Measurements from ENCODE around the gene ACO2. TPM values are rescaled to one million over a fixed set of nuclear protein-coding genes. Genes with fewer than 3 reads are reported as not detected.

ACO2 gene
- total and polyA plus RNA-seq, 2 of the 13 experiments (the other 11 are each of a cell fraction or from before 2014, with no cell fraction given): 19.2 to 45.6 TPM

DNA sequence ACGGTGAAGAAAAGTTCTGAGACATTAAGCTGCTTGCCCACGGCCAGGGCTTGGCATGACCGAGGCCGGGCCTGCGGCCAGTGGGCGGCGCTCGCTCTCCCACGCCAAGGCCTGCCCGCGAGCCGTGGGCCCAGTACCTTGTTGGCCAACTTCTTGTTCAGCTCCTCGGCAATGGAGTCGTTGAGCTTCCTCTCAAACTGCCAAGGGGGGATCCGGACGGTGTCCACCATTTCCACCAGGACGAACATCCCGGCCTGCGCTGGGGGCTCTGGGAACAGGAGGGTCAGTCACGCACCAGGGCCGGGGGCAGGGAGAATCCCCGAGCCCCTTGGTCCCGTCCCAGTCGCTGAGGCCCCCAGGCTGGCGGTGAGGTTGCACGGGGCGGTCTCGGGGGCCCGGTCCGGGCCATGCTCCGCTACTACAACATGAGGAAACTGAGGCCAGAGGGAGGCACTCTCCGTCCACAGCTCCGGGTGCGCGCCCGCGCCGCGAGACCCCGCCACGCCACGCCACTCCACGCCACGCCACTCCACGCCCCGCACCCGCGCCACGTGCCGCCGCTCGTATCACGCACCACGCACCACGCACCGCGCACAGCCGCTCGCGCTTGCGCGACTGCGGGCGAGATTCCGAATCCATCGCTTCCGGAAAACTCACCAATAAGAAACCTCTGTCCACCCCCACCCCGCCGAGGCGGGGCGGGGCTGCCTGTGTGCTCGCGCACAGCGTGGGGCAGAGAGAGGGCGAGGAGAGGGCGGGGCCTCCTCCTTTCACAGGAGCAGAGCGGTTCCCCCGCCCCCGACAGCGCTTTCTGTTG lies 75.1 kb downstream of the ACO2 start, which contains the start of gene POLR3H (continued):
- TF ChIP-seq YEATS2 (CRISPR knock-in tag; IDR thresholded peaks at IDR 0.05; ENCODE audit: borderline replicate concordance) (no peak), ONECUT2 (CRISPR knock-in tag; IDR thresholded peaks at IDR 0.05) (no peak), ZFP41 (CRISPR knock-in tag; IDR thresholded peaks at IDR 0.05; ENCODE audit: borderline replicate concordance) (no peak), ZSCAN29 (CRISPR knock-in tag; conservative IDR thresholded peaks at IDR 0.05) (no peak), ZNF614 (CRISPR knock-in tag; IDR thresholded peaks at IDR 0.05; ENCODE audit: borderline replicate concordance) (no peak), ZNF552 (CRISPR knock-in tag; IDR thresholded peaks at IDR 0.05; ENCODE audit: borderline replicate concordance) (no peak), ZNF879 (CRISPR knock-in tag; IDR thresholded peaks at IDR 0.05) (no peak), FLYWCH1 (CRISPR knock-in tag; IDR thresholded peaks at IDR 0.05) (no peak), ZNF878 (CRISPR knock-in tag; IDR thresholded peaks at IDR 0.05) (no peak), ARNT (IDR thresholded peaks at IDR 0.05) (no peak), DMAP1 (CRISPR knock-in tag; IDR thresholded peaks at IDR 0.05) (no peak; the same call in 1 of the 2 replicates)
- TF ChIP-seq, protein P1, sequence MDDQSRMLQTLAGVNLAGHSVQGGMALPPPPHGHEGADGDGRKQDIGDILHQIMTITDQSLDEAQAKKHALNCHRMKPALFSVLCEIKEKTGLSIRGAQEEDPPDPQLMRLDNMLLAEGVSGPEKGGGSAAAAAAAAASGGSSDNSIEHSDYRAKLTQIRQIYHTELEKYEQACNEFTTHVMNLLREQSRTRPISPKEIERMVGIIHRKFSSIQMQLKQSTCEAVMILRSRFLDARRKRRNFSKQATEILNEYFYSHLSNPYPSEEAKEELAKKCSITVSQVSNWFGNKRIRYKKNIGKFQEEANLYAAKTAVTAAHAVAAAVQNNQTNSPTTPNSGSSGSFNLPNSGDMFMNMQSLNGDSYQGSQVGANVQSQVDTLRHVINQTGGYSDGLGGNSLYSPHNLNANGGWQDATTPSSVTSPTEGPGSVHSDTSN (CRISPR knock-in tag; IDR thresholded peaks at IDR 0.05; ENCODE audit: borderline replicate concordance): no peak
- TF ChIP-seq, protein P2, sequence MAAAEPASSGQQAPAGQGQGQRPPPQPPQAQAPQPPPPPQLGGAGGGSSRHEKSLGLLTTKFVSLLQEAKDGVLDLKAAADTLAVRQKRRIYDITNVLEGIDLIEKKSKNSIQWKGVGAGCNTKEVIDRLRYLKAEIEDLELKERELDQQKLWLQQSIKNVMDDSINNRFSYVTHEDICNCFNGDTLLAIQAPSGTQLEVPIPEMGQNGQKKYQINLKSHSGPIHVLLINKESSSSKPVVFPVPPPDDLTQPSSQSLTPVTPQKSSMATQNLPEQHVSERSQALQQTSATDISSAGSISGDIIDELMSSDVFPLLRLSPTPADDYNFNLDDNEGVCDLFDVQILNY (CRISPR knock-in tag; conservative IDR thresholded peaks at IDR 0.05): no peak
- TF ChIP-seq, protein P3, sequence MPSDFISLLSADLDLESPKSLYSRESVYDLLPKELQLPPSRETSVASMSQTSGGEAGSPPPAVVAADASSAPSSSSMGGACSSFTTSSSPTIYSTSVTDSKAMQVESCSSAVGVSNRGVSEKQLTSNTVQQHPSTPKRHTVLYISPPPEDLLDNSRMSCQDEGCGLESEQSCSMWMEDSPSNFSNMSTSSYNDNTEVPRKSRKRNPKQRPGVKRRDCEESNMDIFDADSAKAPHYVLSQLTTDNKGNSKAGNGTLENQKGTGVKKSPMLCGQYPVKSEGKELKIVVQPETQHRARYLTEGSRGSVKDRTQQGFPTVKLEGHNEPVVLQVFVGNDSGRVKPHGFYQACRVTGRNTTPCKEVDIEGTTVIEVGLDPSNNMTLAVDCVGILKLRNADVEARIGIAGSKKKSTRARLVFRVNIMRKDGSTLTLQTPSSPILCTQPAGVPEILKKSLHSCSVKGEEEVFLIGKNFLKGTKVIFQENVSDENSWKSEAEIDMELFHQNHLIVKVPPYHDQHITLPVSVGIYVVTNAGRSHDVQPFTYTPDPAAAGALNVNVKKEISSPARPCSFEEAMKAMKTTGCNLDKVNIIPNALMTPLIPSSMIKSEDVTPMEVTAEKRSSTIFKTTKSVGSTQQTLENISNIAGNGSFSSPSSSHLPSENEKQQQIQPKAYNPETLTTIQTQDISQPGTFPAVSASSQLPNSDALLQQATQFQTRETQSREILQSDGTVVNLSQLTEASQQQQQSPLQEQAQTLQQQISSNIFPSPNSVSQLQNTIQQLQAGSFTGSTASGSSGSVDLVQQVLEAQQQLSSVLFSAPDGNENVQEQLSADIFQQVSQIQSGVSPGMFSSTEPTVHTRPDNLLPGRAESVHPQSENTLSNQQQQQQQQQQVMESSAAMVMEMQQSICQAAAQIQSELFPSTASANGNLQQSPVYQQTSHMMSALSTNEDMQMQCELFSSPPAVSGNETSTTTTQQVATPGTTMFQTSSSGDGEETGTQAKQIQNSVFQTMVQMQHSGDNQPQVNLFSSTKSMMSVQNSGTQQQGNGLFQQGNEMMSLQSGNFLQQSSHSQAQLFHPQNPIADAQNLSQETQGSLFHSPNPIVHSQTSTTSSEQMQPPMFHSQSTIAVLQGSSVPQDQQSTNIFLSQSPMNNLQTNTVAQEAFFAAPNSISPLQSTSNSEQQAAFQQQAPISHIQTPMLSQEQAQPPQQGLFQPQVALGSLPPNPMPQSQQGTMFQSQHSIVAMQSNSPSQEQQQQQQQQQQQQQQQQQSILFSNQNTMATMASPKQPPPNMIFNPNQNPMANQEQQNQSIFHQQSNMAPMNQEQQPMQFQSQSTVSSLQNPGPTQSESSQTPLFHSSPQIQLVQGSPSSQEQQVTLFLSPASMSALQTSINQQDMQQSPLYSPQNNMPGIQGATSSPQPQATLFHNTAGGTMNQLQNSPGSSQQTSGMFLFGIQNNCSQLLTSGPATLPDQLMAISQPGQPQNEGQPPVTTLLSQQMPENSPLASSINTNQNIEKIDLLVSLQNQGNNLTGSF (CRISPR knock-in tag; IDR thresholded peaks at IDR 0.05): no peak
- TF ChIP-seq, protein P4, sequence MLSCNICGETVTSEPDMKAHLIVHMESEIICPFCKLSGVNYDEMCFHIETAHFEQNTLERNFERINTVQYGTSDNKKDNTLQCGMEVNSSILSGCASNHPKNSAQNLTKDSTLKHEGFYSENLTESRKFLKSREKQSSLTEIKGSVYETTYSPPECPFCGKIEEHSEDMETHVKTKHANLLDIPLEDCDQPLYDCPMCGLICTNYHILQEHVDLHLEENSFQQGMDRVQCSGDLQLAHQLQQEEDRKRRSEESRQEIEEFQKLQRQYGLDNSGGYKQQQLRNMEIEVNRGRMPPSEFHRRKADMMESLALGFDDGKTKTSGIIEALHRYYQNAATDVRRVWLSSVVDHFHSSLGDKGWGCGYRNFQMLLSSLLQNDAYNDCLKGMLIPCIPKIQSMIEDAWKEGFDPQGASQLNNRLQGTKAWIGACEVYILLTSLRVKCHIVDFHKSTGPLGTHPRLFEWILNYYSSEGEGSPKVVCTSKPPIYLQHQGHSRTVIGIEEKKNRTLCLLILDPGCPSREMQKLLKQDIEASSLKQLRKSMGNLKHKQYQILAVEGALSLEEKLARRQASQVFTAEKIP (CRISPR knock-in tag; IDR thresholded peaks at IDR 0.05; ENCODE audit: borderline replicate concordance): no peak
- TF ChIP-seq, protein P5, sequence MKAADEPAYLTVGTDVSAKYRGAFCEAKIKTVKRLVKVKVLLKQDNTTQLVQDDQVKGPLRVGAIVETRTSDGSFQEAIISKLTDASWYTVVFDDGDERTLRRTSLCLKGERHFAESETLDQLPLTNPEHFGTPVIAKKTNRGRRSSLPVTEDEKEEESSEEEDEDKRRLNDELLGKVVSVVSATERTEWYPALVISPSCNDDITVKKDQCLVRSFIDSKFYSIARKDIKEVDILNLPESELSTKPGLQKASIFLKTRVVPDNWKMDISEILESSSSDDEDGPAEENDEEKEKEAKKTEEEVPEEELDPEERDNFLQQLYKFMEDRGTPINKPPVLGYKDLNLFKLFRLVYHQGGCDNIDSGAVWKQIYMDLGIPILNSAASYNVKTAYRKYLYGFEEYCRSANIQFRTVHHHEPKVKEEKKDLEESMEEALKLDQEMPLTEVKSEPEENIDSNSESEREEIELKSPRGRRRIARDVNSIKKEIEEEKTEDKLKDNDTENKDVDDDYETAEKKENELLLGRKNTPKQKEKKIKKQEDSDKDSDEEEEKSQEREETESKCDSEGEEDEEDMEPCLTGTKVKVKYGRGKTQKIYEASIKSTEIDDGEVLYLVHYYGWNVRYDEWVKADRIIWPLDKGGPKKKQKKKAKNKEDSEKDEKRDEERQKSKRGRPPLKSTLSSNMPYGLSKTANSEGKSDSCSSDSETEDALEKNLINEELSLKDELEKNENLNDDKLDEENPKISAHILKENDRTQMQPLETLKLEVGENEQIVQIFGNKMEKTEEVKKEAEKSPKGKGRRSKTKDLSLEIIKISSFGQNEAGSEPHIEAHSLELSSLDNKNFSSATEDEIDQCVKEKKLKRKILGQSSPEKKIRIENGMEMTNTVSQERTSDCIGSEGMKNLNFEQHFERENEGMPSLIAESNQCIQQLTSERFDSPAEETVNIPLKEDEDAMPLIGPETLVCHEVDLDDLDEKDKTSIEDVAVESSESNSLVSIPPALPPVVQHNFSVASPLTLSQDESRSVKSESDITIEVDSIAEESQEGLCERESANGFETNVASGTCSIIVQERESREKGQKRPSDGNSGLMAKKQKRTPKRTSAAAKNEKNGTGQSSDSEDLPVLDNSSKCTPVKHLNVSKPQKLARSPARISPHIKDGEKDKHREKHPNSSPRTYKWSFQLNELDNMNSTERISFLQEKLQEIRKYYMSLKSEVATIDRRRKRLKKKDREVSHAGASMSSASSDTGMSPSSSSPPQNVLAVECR (CRISPR knock-in tag; IDR thresholded peaks at IDR 0.05; ENCODE audit: borderline replicate concordance): peak; percentile 88

Data from HepG2 (cell line).